Stimulated activated naive CD8-positive, alpha-beta T cell treated with anti-CD3 and anti-CD28 coated beads, Interleukin-15, amount 100 ng/mL, for 72 hours (primary cell): ENCODE measurements around the gene PPP1R1B.

ENCODE experiments used
- ATAC-seq: fragments of 150-1000 bp; cut with Tn5 transposase; 2 replicates; pipeline ENCODE4 v1.10.0; 2021; ENCODE audit warnings: mild to moderate bottlenecking, moderate library complexity
- DNase-seq, 2 donors: peaks; one replicate each; pipeline ENCODE4 v3.0.0; 2021 to 2022
- H3K27ac Mint-ChIP-seq, 2 donors: one replicate each; pipeline ENCODE4 v1.8.0; 2022; ENCODE audit warnings: mild to moderate bottlenecking in 2 of 2, mixed read lengths in 2 of 2, moderate library complexity in 2 of 2
- H3K27me3 Mint-ChIP-seq: one replicate; pipeline ENCODE4 v1.8.0; 2022; ENCODE audit warnings: mixed read lengths
- H3K4me1 Mint-ChIP-seq: one replicate; pipeline ENCODE4 v1.8.0; 2022; ENCODE audit warnings: mild to moderate bottlenecking, mixed read lengths
- H3K4me3 Mint-ChIP-seq, 2 donors: one replicate each; pipeline ENCODE4 v1.8.0; 2022; ENCODE audit warnings: mild to moderate bottlenecking in 2 of 2, mixed read lengths in 2 of 2, moderate library complexity in 1 of 2
- H3K9me3 Mint-ChIP-seq, 2 donors: one replicate each; pipeline ENCODE4 v1.8.0; 2022; ENCODE audit warnings: mixed read lengths in 2 of 2

The PPP1R1B gene

GRCh38 chr17:39683295-39683939 lies 56.7 kb downstream of the PPP1R1B start:
- no peak overlapping the region for H3K27ac Mint-ChIP-seq

GRCh38 chr17:39684369-39685192 lies 57.8 kb downstream of the PPP1R1B start:
- Mint-ChIP-seq H3K9me3 (peaks cover 0 to 9% of the 10 kb centered on the region in 2 donors), H3K27ac (no peak overlapping the region), H3K4me1 (peaks cover 36% of the 10 kb centered on the region), H3K27me3 (no peaks in the 10 kb centered on the region), H3K4me3 (no peak overlapping the region)
- no peak for ATAC-seq
- DNase-seq = no peak

More at GRCh38 chr17:39683295-39683939, 56.7 kb downstream of the PPP1R1B start:
- H3K9me3 Mint-ChIP-seq = peaks cover 0 to 9% of the 10 kb centered on the region in 2 donors
- H3K4me3 Mint-ChIP-seq = no peak overlapping the region
- DNase-seq (no peak), ATAC-seq (no peak)
- no peaks in the 10 kb centered on the region for H3K27me3 Mint-ChIP-seq
- peaks cover 38% of the 10 kb centered on the region for H3K4me1 Mint-ChIP-seq
